SW480 (cell line): ENCODE results near the gene HSPA5.
"Not testable (repeated sequence)": the region's sequence is repeated elsewhere in the genome, so short reads cannot be mapped to it uniquely, and the experiment has no call there.

ENCODE experiments used
- DNase-seq: peaks from one replicate; pipeline ENCODE4 v3.0.0-alpha.2; 2016; ENCODE audit warnings: low spot score

The HSPA5 gene

GRCh38 chr9:125241000-125241862 is at the start of gene HSPA5:
HSPA5 (minus strand) TSS chr9:125241343; CDS start chr9:125241126, 217 bp downstream.
- peak; percentile 99 for DNase-seq

GRCh38 chr9:125286935-125287433 is 45.8 kb upstream of the HSPA5 start:
- not testable (repeated sequence) for DNase-seq

- no peak for DNase-seq
These were observed 43.7 kb upstream of the HSPA5 start for GRCh38 chr9:125284855-125285254.

GRCh38 chr9:125280945-125281344 is 39.8 kb upstream of the HSPA5 start:
- no peak for DNase-seq

- DNase-seq = no peak
These were observed 36.3 kb upstream of the HSPA5 start for GRCh38 chr9:125277411-125277810.

- no peak for DNase-seq
These were observed 35.6 kb upstream of the HSPA5 start for GRCh38 chr9:125276771-125277170.

GRCh38 chr9:125272697-125273096 is 31.6 kb upstream of the HSPA5 start:
- DNase-seq = no peak

- DNase-seq = no peak
These were observed 29.9 kb upstream of the HSPA5 start for GRCh38 chr9:125271081-125271480.

GRCh38 chr9:125269014-125269397 is 27.9 kb upstream of the HSPA5 start:
- DNase-seq = no peak

GRCh38 chr9:125268394-125269013 is 27.4 kb upstream of the HSPA5 start:
- no peak for DNase-seq

- DNase-seq = not testable (repeated sequence)
These were observed 22.9 kb upstream of the HSPA5 start for GRCh38 chr9:125264068-125264467.

- DNase-seq = peak; percentile 21
These were observed 21.3 kb upstream of the HSPA5 start for GRCh38 chr9:125262294-125262991.

GRCh38 chr9:125261501-125262293 is 20.6 kb upstream of the HSPA5 start, which contains the start of gene GAPVD1:
GAPVD1 (plus strand) TSS chr9:125261826; CDS start chr9:125298922, 37,096 bp downstream.
- peak; percentile 94 for DNase-seq

- no peak for DNase-seq
These were observed 19.4 kb upstream of the HSPA5 start for GRCh38 chr9:125260561-125260960.

- DNase-seq = no peak
These were observed 17.8 kb upstream of the HSPA5 start for GRCh38 chr9:125258832-125259534.

- no peak for DNase-seq
These were observed 17.1 kb upstream of the HSPA5 start for GRCh38 chr9:125258160-125258785.

- DNase-seq = no peak
These were observed 14.7 kb upstream of the HSPA5 start for GRCh38 chr9:125255781-125256391.

- DNase-seq = no peak
These were observed 13.1 kb upstream of the HSPA5 start for GRCh38 chr9:125254231-125254630.

GRCh38 chr9:125246261-125246667 is 5.1 kb upstream of the HSPA5 start:
- DNase-seq = no peak

GRCh38 chr9:125243792-125244260 is 2.7 kb upstream of the HSPA5 start:
- DNase-seq = no peak
